Mammary epithelial cell (primary cell): ENCODE results near the gene DENND1A.

Source experiments
- CTCF ChIP-seq, 2 donors: IDR thresholded peaks in 1 of 2; conservative IDR thresholded peaks in 1 of 2; 2 replicates each; pipeline ENCODE4 v1.5.1; 2011 to 2012; ENCODE audit warnings: inconsistent platforms in 2 of 2, low read length in 2 of 2, mild to moderate bottlenecking in 2 of 2, control low read depth in 1 of 2, low read depth in 1 of 2; ENCODE audit not compliant: insufficient read depth in 1 of 2; ENCODE audit errors: extremely low read depth in 1 of 2
- EZH2 ChIP-seq: IDR thresholded peaks from 2 replicates; pipeline ENCODE4 v1.6.1; 2012; ENCODE audit warnings: low read length, inconsistent platforms, borderline replicate concordance

- no peak for TF ChIP-seq CTCF (conservative IDR thresholded peaks at IDR 0.05 in 1 of 2, IDR thresholded peaks at IDR 0.05 in 1 of 2; ENCODE audit: extremely low read depth in 1 of 2, insufficient read depth in 1 of 2, low read depth in 1 of 2, low read length in 2 of 2)
- TF ChIP-seq EZH2: no peak
Observed at GRCh38 chr9:123657099-123657498, 272.8 kb downstream of the DENND1A start.
